NOMO-1 (cell line): ENCODE measurements around the gene ERC2.
"Not testable (repeated sequence)": the region's sequence is repeated elsewhere in the genome, so short reads cannot be mapped to it uniquely, and the experiment has no call there.

Source experiments
- DNase-seq, 2 experiments: peaks; one replicate each; lab custom pipeline; 2025; ENCODE audit not compliant: unreplicated experiment in 2 of 2; lab: John Stamatoyannopoulos, UW

The ERC2 gene

DNA sequence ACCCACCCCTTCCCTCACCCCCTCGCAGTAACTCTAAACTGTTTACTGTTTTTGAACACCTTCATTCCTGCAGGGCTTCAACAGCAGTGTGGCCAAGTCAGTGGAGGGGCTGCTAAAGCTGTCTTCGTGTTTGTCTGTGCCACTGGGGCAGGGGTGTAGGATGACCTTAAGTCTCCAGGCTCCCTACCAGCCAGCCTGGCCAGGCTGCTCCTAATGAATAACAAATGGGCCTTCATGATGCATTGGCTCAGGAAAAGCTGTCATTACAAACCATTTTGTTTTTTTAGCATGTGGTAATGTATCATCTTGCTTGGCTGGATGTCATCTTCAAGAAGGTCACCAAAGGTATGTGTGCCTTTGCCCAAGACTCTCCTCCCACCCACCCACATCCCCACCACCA lies 609.0 kb downstream of the ERC2 start:
- no peak for DNase-seq

DNA sequence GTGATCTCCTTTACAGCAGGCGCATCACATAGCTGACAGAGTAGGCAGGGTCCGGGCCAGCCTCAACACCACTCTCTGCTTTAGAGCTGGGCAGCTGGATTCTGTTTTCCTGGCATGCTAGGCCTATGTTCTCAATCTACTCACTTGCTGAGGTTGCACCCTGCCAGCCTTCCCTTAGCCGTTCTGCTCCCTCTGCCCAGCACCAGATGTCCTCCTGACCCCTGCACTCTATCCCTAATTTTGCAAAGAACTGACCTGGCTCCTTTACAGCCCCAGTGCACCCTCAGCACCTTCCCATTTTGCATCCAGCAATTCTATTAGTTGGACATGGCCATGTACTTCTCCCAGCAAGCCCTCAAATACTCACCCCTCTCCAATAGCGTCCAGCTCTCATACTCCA lies 609.5 kb downstream of the ERC2 start:
- no peak for DNase-seq

DNA sequence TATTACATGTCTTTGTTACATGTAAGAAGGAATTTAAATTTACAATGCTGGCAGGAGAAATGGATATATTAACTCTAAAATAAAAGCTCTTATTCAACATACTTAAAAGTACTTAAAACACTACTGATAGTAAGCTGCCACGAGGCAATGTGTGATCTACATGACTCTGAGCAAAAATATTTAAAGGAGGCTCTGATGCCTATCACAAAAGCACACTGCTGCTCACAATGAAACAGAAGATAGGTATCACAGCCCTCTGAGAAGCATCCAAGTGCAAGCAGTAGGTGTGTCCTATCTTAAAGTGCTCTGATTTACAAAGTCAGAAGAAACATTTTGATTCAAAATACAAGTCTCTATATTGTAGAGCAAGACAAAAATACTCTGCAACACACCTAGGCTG lies 610.0 kb downstream of the ERC2 start:
- DNase-seq = no peak

DNA sequence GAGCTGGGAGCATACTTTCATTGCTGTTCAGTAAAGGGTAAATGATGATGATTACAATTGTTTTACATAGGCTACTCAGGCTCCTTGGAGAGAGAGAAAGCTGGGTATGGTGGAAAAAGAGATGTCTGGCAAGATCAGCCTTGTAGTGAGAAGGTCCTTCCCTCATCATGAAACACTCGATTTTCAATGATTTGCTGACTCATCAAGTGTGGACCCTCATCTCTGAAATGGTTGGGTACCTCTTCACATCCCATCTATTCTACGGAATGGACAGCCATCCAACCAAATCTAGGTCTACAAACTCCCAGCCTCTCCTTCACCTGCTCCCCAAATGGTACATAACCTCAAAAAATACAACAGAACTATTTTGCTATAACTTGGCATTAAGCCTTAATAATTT lies 610.6 kb downstream of the ERC2 start:
- DNase-seq = no peak

DNA sequence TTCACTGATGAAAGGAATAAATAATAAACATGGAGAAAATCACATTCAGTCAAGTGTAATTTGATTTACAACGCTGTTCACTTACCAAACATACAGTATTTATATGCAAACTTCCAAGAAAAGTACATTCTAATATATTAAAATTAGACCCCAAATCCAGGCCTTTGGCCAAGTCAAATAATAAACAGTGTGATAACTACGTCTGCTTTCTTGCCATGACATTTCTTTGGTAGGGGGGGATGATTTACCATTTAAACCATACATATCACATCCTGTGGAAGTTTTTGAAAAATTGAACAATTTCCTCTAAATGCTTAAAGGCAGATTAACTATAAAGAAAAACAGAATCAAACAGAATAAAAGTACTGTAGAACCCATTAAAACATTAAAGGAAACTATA lies 613.0 kb downstream of the ERC2 start:
- DNase-seq = no peak

DNA sequence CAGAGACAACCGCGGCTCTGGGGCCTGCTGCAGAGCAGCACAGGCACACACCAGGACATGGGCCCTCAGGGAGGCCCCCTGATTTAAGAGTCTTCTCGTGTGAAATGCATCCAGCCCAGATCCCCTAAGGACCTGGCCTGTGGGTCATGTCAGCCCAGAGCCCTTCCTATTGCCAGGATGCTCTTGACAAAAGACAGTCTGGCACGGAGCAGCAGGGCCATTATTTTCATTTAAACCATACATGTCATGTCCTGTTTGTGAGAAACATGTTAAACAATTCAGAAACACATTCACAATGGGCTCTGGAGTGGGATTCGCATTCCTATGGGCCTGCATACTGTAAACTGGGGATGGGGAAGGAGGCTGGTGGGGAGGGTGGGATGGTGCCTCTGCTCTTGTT lies 613.8 kb downstream of the ERC2 start:
- no peak for DNase-seq

DNA sequence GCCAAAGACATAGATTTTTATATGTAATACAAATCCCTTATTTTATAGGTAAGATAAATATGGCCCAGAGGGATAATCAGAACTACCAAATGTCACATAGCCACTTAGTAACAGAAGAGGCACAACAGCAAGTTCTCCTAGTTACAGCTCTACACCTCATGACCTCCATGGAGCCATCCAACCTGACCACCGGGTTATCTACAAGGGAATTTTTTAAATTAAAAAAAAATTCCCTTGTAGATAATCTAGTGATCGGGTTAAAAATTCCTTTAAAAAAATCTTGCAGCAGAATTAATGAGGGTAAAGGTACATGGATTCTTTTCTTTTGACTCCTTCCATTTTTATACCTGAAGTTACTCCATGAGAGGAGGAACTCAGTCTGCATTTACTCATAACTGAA lies 615.9 kb downstream of the ERC2 start:
- no peak for DNase-seq

DNA sequence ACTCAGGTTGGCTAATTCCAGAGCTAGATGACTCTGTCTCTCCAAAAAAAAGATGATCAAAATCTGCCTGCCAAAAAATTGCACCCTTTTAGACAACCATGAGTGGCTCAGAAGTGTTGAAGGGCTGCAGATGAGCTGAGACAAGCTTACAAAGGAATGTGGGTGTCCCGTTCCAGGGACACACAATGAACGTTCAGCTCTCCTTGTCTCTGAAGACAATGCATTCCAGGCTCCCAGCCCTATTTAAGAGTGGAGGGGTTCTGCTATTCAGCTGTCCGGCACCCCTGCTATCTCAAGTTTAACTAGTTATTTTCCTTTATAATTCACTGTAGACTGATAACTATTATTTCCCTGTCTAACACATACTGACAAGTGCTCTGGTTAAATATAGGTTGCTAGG lies 626.1 kb downstream of the ERC2 start:
- DNase-seq = no peak

DNA sequence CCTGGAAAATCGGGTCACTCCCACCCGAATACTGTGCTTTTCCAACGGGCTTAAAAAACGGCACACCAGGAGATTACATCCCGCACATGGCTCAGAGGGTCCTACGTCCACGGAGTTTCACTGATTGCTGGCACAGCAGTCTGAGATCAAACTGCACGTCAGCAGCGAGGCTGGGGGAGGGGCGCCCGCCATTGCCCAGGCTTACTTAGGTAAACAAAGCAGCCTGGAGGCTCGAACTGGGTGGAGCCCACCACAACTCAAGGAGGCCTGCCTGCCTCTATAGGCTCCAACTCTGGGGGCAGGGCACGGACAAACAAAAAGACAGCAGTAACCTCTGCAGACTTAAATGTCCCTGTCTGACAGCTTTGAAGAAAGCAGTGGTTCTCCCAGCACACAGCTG lies 636.4 kb downstream of the ERC2 start:
- DNase-seq = not testable (repeated sequence)

DNA sequence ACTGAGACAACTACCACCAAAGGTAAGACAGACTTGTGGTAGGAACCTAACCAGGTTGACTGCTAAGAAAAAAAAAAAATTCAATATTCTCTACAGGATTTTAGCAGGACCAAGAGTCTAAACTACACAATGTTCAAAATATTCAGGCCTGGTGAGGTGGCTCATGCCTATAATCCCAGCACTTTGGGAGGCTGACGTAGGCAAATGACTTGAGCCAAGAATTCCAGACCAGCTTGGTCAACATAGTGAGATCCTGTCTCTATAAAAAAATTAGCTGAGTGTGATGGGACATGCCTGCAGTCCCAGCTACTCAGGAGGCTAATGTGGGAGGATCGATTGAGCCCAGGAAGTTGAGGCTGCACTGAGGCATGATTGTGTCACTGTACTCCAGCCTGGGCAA lies 639.6 kb downstream of the ERC2 start:
- DNase-seq = no peak

DNA sequence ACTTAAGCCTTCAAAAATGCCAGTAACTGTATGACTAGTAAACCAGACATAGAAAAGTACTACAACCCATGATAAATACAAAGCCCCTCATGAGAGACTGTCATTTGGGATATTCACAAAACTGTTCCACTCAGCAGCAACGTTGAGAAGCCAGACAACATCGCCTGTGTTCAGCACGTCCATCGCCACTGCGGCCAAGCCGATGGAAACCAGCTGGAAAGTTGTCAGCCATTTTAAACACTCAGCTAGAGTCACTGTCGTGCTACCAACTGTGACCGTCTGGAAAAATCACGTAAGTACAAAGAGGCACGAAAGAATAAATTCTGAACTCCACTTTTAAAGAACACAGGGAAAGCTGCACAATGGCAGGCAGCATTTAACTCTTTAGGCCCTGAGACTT lies 640.5 kb downstream of the ERC2 start:
- no peak for DNase-seq

DNA sequence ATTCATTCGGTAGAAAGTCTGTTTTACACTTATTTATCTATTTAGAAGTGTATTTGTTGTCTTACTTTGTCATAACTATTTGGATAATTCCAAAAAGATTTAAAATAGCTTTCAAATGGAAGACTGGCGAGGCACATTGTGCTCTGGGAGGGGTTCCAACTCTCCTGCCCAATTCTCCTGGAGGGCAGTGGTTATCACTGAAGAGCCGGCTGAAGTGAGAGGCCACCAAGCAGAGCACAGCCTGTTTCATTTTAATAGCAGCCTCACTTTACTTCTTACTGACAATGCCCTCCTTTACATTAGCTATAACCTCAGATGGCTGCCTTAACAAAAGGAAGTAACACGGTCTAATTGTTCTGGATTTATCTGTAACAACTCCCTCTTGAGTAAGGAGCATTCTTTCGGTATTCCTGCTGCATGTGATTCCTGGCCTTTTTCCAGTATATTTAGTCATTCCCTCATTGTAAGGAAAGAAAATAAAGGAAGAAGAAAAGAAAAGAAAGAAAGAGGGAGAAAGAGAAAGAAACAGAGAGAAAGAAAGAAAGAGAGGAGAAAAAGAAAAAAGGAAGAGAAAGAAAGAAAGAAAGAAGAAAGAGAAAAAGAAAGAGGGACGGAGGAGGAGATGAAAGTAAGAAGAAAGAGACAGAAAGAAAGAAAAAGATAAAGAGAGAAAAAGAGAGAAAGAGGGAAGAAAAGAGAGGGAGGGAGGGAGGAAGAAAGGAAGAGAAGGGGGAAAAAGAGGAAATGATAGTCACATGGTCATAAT lies 641.4 kb downstream of the ERC2 start:
- DNase-seq = no peak

DNA sequence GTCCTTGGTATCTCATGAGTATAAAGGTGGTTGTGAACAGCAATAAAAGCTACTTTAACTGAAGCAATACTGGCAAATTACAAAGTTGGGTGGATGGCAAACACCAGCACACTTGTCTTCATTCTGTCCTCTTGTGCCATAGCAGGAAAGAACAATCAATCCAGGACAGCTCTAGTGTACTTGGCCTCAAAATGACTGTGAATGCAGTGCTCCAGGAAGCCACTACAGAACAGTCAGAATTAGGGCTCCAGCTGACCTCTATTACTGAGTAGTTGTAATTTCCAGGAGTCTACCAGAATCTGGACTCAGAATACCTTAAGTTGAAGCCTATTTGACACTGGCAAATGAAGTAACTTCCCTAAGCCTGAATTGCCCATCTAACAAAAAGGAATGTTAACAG lies 642.2 kb downstream of the ERC2 start:
- DNase-seq = no peak

DNA sequence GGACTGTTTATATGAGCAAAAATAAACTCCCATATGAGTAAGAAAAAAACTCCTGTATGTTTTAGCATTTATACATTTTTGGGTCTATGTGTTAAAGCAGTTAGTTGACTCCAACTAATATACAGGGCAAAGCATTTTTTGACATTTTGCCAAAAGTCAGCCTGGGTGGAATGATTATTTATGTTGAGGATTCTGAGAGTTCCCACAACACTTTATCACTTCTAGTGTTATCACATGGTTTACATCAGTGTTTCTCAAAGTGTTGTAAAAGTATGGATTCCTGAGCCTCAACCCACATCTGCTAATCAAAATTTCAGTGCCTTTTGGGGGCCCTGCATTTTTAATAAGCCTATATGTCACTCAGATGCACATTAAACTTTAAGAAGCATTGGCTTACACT lies 643.9 kb downstream of the ERC2 start:
- no peak for DNase-seq

DNA sequence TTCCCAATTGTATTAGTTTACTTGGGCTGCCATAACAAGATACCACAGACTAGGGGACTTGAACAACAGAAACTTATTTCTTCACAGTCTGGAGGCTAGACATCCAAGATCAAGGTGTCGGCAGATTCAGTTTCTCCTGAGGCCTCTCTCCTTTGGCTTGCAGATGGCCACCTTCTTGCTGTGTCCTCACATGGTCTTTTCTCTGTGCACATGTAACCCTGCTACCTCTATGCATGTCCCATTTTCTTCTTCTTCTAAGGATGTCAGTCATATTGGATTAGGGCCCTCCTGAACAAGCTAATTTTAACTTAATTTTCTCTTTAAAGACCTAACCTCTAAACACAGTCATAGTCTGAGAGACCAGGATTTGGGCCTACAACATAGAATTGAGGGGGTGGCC lies 644.4 kb downstream of the ERC2 start:
- no peak for DNase-seq

DNA sequence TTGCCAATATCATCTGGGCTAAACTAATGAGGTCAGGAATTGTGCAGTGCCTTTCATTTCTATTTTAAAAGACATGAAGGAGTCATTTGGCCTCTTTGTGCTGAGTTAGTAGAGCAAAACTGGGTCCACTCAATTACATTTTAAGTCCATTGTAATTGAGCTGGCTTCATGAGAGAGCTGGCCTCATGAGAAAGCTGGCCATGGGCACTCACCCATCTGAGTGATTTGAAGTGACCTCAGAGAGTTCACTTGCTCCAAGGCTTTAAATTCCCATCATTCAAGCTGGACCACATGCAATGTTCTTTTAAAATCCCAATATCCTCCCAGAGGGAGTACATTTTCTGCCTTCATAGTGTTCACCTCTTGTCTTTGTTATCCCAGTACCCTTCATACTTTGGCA lies 645.3 kb downstream of the ERC2 start:
- DNase-seq = no peak

DNA sequence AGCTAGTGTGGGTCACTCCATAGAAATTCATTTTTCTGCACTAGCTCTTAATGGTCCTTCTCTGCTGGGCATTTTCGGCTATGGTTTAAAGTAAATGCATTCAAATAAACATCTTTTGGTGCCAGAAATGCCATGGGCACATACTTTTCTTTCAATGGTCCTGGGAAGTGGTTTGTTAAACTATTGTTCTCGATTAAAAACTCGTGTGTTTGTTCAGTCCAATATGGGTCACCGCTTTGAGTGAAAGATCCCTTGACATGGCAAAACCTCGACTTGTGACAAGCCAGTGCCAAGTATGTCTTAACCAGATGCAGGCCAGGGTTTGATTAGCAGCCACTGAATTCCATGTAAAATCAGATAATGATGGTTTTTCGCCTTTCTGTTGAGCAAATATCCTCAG lies 649.3 kb downstream of the ERC2 start:
- DNase-seq = no peak

DNA sequence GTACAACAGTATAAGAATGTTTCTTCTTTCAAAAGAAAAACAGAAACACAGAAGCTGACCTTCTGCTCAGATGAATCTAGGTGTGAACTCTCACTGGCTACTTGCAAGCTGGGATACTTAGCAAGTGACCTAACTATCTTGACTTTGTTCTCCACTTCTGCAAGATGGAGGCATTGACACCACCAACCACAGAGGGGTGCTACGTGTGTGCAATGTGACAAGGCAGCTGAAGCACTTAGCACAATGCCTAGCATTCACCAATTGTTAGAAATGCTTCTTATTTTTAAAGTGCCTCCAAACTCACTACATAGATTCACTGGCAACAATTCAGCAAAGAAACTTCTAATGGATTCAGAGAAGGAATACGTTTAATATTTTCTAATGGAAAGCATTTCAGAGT lies 649.8 kb downstream of the ERC2 start:
- no peak for DNase-seq

DNA sequence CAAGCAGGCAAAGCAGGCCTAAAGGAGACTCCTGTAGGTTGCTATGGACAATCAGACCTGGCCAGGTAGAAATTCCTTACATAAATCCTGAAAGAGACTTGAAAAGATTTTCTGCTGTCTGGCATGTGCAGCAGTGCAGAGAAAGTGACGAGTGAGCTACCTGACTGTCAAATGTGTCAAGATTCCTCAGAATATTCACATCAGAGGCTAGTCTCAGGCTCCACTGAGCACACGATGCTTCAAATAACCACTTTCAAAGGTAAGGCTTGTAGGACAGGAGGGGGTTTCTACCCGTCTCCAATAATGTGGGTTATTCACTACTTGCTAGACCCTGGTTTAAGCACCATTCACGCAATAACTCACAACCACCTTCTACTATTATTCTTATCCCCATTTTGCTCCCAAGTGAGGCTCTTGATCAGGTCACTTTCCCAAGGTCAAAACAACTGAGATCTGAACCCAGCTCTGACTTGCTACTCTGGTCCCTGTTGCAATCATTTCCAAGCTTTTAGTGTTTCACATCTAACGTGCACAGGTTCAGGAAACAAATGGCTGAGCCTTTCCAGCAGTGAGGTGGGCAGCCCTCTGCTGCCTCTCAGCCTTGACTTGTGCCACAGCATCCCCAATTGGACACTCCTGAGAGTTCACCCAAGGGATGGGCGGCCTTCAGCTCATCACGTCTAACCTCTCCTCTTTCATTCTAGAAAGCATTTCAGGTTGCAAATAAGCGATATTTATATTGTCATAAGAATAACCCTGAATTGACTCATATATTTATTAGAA lies 651.3 kb downstream of the ERC2 start:
- DNase-seq = no peak

DNA sequence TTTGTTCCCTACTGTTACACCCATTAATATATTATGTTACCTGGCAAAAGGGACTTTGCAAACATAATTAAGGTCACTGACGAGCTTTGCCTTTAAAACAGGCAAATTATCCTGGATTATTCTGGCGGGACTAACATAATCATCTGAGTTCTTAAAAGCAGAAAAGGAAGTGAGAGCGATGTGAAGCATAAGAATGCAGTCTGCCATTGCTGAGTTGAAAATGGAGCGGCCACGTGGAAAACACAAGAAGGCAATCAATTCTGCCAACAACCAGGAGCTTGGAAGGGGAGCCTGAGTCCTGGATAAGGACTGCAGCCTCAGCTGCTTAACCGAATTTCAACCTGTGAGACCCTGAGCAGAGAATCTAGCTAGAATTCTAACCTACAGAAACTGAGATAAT lies 653.0 kb downstream of the ERC2 start:
- no peak for DNase-seq

DNA sequence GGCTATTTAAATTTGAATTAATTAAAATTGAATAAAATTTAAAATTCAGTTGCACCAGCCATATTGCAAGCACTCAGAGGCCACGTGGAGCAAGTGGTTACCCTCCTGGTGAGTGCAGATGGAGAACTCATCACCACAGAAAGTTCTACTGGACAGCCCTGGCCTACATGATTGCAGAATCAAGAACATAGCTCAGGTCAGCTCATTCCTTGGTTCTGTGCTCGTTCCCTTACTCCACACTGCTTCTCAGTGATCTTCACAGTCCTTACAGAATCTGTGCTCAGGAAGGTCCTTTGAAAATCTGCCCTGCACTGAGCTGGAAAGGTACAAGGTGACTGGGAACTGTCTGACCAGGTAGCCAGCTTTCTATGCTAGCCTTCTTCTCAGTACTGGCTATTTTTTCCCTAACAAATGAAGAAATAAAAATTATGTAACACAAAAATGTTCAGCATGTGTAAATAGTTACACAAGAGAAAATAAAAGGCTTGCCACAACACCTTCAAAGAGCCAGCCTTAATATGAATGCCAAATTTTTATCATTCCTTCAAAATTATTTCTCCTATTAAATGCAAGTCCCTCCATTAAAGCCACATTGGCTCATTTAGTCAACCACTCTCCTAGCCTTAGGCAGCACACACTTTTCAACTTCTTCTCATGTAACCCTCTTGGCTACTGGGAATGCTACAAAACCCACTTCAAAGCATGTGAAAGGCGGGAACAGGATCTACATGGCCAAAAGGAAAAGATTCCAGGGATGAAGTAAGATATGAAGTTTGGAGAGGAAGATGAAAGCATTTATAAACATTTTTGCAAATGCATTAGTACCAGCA lies 654.8 kb downstream of the ERC2 start:
- no peak for DNase-seq
